Fibroblast of lung (primary cell): Measurements from ENCODE around the gene PPM1K. TPM values are rescaled to one million over a fixed set of nuclear protein-coding genes. Genes with fewer than 3 reads are reported as not detected.

ENCODE experiments used
- DNase-seq, 2 donors: peaks; one replicate each; pipeline versions ENCODE4 v3.0.0 to v3.0.0-alpha.2; 2010; ENCODE audit warnings: low read depth in 2 of 2
- H2AFZ ChIP-seq: 2 replicates; pipeline ENCODE4 v1.5.1; 2012; ENCODE audit warnings: low read length, control low read depth, inconsistent platforms
- H3K27ac ChIP-seq: 2 replicates; pipeline ENCODE4 v1.5.1; 2011; ENCODE audit warnings: low read length, control low read depth; ENCODE audit not compliant: insufficient read depth
- H3K27me3 ChIP-seq: 2 replicates; pipeline ENCODE4 v1.5.1; 2011; ENCODE audit warnings: mild to moderate bottlenecking, low read length; ENCODE audit not compliant: control insufficient read depth, insufficient read depth
- H3K36me3 ChIP-seq: 2 replicates; pipeline ENCODE4 v1.5.1; 2011; ENCODE audit warnings: low read length; ENCODE audit not compliant: control insufficient read depth, insufficient read depth
- H3K4me1 ChIP-seq: 2 replicates; pipeline ENCODE4 v1.5.1; 2011; ENCODE audit warnings: low read length; ENCODE audit not compliant: control insufficient read depth, insufficient read depth; ENCODE audit errors: extremely low read depth
- H3K4me2 ChIP-seq: 2 replicates; pipeline ENCODE4 v1.5.1; 2011; ENCODE audit warnings: low read length, control low read depth; ENCODE audit not compliant: insufficient read depth; ENCODE audit errors: extremely low read depth
- H3K4me3 ChIP-seq, 4 experiments: fragments of 200-600 bp in 1 of 4; sonication (generic) in 1 of 4; replicated peaks in 1 of 4; 2 replicates each; pipeline ENCODE4 v1.5.1; 2011 to 2016; ENCODE audit warnings: low read length in 4 of 4, low read depth in 3 of 4, mild to moderate bottlenecking in 3 of 4, control low read depth in 2 of 4, inconsistent platforms in 1 of 4, mixed read lengths in 1 of 4; ENCODE audit not compliant: insufficient read depth in 1 of 4; ENCODE audit errors: control extremely low read depth in 1 of 4
- H3K79me2 ChIP-seq: 2 replicates; pipeline ENCODE4 v1.5.1; 2012; ENCODE audit warnings: mild to moderate bottlenecking, low read length, inconsistent platforms; ENCODE audit not compliant: control insufficient read depth, insufficient read depth
- H3K9ac ChIP-seq: 2 replicates; pipeline ENCODE4 v1.5.1; 2011; ENCODE audit warnings: mild to moderate bottlenecking, low read length, control low read depth; ENCODE audit not compliant: insufficient read depth
- H3K9me3 ChIP-seq: 2 replicates; pipeline ENCODE4 v1.5.1; 2012; ENCODE audit warnings: low read depth, low read length; ENCODE audit not compliant: control insufficient read depth, insufficient read depth
- H4K20me1 ChIP-seq: 2 replicates; pipeline ENCODE4 v1.5.1; 2011; ENCODE audit warnings: low read length; ENCODE audit not compliant: control insufficient read depth, insufficient read depth; ENCODE audit errors: extremely low read depth
- EZH2 ChIP-seq: IDR thresholded peaks from 2 replicates; pipeline ENCODE4 v1.5.1; 2012; ENCODE audit warnings: low read length, control low read depth, mild to moderate bottlenecking; ENCODE audit errors: missing control alignments
- polyA plus RNA-seq, 2 donors: library from polyadenylated mRNA; depleted of rRNA in 1 of 2; stranded (reverse) in 1 of 2; unstranded in 1 of 2; fragments of >200 nt; gene quantifications; 2 replicates each; pipeline ENCODE4 v1.2.1, GENCODE V29; 2011 to 2012; ENCODE audit warnings: missing spikeins in 1 of 2
- total RNA-seq: library from RNA; depleted of rRNA; stranded (reverse); fragments of >200 nt; gene quantifications from 2 replicates; pipeline ENCODE4 v1.2.1, GENCODE V29; 2014
- TF ChIP-seq, protein P1 (sequence below), 2 donors: IDR thresholded peaks in 1 of 2; conservative IDR thresholded peaks in 1 of 2; 1 replicate in 1 of 2; 2 replicates in 1 of 2; pipeline ENCODE4 v1.5.1; 2011 to 2012; ENCODE audit warnings: low read length in 2 of 2, control low read depth in 1 of 2, inconsistent platforms in 1 of 2, low read depth in 1 of 2, mild to moderate bottlenecking in 1 of 2

Gene PPM1K
- total and polyA plus RNA-seq, 2 donors (not counting 1 experiment from before 2014, with no cell fraction given) = 14.4 to 18.0 TPM

DNA sequence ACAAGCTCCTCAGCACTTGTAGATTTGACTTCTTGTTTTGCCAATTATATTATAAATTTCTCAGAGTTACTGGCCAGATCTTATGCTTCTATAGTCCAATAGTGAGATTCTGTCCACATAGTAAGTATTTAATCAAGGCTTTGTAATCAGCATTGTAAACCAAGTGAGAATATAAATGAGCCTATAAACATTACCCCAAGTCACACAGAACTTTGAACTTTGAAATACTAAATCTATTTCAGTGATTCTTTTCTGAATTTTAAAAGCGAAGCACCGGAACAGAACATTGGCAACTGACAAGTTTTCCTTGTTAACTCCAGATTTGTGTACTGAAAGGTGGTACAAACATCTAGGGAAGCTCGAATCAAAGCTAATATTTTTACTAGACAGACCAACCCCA is 37.2 kb downstream of the PPM1K start:
- Histone ChIP-seq H3K9ac (no peak overlapping the region), H3K27ac (no peak overlapping the region), H3K79me2 (no peaks in the 10 kb centered on the region), H3K4me2 (no peak overlapping the region), H3K4me1 (no peaks in the 10 kb centered on the region), H3K27me3 (no peaks in the 10 kb centered on the region), H4K20me1 (no peaks in the 10 kb centered on the region), H3K4me3 (no peak overlapping the region), H3K36me3 (no peaks in the 10 kb centered on the region), H2AFZ (no peak overlapping the region), H3K9me3 (no peaks in the 10 kb centered on the region)
- no peak for DNase-seq
- no peak for TF ChIP-seq EZH2
- TF ChIP-seq, protein P1, sequence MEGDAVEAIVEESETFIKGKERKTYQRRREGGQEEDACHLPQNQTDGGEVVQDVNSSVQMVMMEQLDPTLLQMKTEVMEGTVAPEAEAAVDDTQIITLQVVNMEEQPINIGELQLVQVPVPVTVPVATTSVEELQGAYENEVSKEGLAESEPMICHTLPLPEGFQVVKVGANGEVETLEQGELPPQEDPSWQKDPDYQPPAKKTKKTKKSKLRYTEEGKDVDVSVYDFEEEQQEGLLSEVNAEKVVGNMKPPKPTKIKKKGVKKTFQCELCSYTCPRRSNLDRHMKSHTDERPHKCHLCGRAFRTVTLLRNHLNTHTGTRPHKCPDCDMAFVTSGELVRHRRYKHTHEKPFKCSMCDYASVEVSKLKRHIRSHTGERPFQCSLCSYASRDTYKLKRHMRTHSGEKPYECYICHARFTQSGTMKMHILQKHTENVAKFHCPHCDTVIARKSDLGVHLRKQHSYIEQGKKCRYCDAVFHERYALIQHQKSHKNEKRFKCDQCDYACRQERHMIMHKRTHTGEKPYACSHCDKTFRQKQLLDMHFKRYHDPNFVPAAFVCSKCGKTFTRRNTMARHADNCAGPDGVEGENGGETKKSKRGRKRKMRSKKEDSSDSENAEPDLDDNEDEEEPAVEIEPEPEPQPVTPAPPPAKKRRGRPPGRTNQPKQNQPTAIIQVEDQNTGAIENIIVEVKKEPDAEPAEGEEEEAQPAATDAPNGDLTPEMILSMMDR (conservative IDR thresholded peaks at IDR 0.05 in 1 of 2, IDR thresholded peaks at IDR 0.05 in 1 of 2; ENCODE audit: low read depth in 1 of 2, low read length in 2 of 2) = no peak

GRCh38 chr4:88246600-88246999 is 37.8 kb downstream of the PPM1K start:
- H3K36me3 ChIP-seq = no peaks in the 10 kb centered on the region
- no peaks in the 10 kb centered on the region for H3K27me3 ChIP-seq
- H3K9me3 ChIP-seq = no peaks in the 10 kb centered on the region
- H3K27ac ChIP-seq = no peak overlapping the region
- TF ChIP-seq, protein P1 (conservative IDR thresholded peaks at IDR 0.05 in 1 of 2, IDR thresholded peaks at IDR 0.05 in 1 of 2; ENCODE audit: low read depth in 1 of 2, low read length in 2 of 2) = no peak
- TF ChIP-seq EZH2 = no peak
- H3K4me1 ChIP-seq = no peaks in the 10 kb centered on the region
- H3K79me2 ChIP-seq = no peaks in the 10 kb centered on the region
- no peak overlapping the region for H3K4me3 ChIP-seq
- H4K20me1 ChIP-seq = no peaks in the 10 kb centered on the region
- H2AFZ ChIP-seq = no peak overlapping the region
- no peak overlapping the region for H3K9ac ChIP-seq
- H3K4me2 ChIP-seq = no peak overlapping the region
- DNase-seq = no peak

- no peak overlapping the region for H3K27ac ChIP-seq
- H3K4me2 ChIP-seq = no peak overlapping the region
- TF ChIP-seq EZH2 = no peak
- TF ChIP-seq, protein P1 (conservative IDR thresholded peaks at IDR 0.05 in 1 of 2, IDR thresholded peaks at IDR 0.05 in 1 of 2; ENCODE audit: low read depth in 1 of 2, low read length in 2 of 2) = no peak
- H3K9ac ChIP-seq = no peak overlapping the region
- H3K79me2 ChIP-seq = no peaks in the 10 kb centered on the region
- no peaks in the 10 kb centered on the region for H3K36me3 ChIP-seq
- no peaks in the 10 kb centered on the region for H4K20me1 ChIP-seq
- no peaks in the 10 kb centered on the region for H3K9me3 ChIP-seq
- DNase-seq = no peak
- H3K4me1 ChIP-seq = no peaks in the 10 kb centered on the region
- no peak overlapping the region for H3K4me3 ChIP-seq
- H2AFZ ChIP-seq = no peak overlapping the region
- H3K27me3 ChIP-seq = no peaks in the 10 kb centered on the region
Measured at GRCh38 chr4:88244816-88245579, 39.4 kb downstream of the PPM1K start.
